SK-N-SH treated with all-trans-retinoic acid at 6 μM for 48 hours (cell line): ENCODE data around the gene CIBAR2.

Experiments
- CSDC2 ChIP-seq: fragments of 250-450 bp; sonication (Bioruptor Pico); IDR thresholded peaks from 2 replicates; pipeline ENCODE4 v1.5.0; 2020; ENCODE audit warnings: mild to moderate bottlenecking, moderate library complexity
- PPARA ChIP-seq: fragments of 250-450 bp; sonication (Bioruptor Pico); IDR thresholded peaks from 2 replicates; pipeline ENCODE4 v1.5.0; 2020; ENCODE audit warnings: mild to moderate bottlenecking, borderline replicate concordance
- TCF4 ChIP-seq: fragments of 250-450 bp; sonication (Bioruptor Pico); IDR thresholded peaks from 2 replicates; pipeline ENCODE4 v1.8.0; 2021; ENCODE audit warnings: mild to moderate bottlenecking, moderate library complexity, borderline replicate concordance
- TOX ChIP-seq: fragments of 250-450 bp; sonication (Bioruptor Pico); IDR thresholded peaks from 2 replicates; pipeline ENCODE4 v1.8.0; 2021; ENCODE audit warnings: mild to moderate bottlenecking, moderate library complexity, borderline replicate concordance
- ZC3H10 ChIP-seq: fragments of 250-450 bp; sonication (Bioruptor Pico); IDR thresholded peaks from 2 replicates; pipeline ENCODE4 v1.5.1; 2021; ENCODE audit warnings: mild to moderate bottlenecking, moderate library complexity
- ZFP3 ChIP-seq: fragments of 250-450 bp; sonication (Bioruptor Pico); IDR thresholded peaks from 2 replicates; pipeline ENCODE4 v1.5.0; 2020; ENCODE audit warnings: mild to moderate bottlenecking, moderate library complexity
- ZFP30 ChIP-seq: fragments of 450-650 bp; formaldehyde crosslinking; IDR thresholded peaks from 2 replicates; pipeline ENCODE4 v1.5.0; 2022; ENCODE audit warnings: mild to moderate bottlenecking, moderate library complexity
- ZNF70 ChIP-seq: fragments of 450-650 bp; formaldehyde crosslinking; IDR thresholded peaks from 2 replicates; pipeline ENCODE4 v1.5.0; 2020; ENCODE audit warnings: mild to moderate bottlenecking, moderate library complexity
- ZNF8 ChIP-seq: fragments of 450-650 bp; formaldehyde crosslinking; IDR thresholded peaks from 2 replicates; pipeline ENCODE4 v1.5.0; 2020; ENCODE audit warnings: mild to moderate bottlenecking, moderate library complexity

DNA sequence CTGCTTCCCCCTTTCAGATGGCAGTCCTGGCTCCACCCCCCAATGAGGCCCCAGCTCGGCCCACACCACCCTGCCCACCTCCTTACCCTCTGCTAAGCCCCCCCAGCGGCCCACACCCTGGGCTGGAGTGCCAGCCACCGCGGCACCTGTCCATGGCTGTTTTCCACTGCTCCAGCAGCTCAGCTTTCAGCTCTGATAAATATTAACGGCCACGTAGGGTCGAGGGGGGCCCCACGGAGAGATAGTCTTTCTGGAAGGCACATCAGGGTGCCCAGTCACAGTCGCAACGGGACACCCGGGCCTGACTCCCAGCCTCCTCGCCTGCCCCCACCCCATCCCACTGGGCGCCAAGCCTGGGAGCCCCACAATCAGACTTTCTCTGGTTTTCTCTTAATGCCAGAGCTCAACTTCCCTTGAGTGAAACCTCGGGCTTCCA is 46.5 kb upstream of the CIBAR2 start:
- TF ChIP-seq ZC3H10 (CRISPR knock-in tag) (no peak), ZFP30 (CRISPR knock-in tag) (no peak), TOX (CRISPR knock-in tag) (no peak), PPARA (CRISPR knock-in tag) (no peak), ZFP3 (no peak), ZNF8 (no peak), TCF4 (CRISPR knock-in tag) (no peak), ZNF70 (CRISPR knock-in tag) (no peak), CSDC2 (CRISPR knock-in tag) (no peak)
